ENCODE measurements around the gene TH.
"Not testable (repeated sequence)": the region's sequence is repeated elsewhere in the genome, so short reads cannot be mapped to it uniquely, and the experiment has no call there.

Gene TH

DNA sequence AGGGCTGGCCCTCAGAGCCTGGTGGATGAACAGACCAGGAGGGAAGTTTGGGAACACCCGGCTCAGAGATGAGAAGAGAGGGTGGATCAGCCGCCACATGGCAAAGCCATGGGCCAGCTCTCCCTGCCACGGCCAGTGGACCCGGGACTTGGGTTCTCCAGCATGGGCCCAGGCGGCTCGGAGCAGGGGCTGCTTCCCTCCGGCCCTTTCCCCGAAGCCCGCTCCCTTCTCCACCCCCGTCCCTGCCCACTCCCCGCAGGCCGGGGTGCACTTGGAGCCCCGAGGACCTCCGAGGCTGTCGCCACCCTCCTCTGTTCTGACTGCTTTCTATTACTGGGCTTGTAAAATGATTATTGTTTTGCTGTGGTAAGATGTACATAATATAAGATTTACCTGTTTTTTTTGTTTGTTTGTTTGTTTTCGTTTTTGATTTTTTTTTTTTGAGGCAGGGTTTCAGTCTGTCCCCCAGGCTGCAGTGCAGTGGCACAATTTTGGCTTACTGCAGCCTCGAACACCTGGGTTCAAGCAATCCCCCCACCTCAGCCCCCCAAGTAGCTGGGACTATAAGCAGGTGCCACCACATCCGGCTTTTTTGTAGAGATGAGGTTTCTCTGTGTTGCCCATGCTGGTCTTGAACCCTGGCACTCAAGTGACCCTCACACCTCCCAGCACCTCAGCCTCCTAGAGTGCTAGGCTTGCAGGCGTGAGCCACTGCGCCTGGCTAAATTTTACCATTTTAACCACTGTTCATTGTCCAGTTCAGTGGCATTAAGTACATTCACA is 11.3 kb upstream of the TH start:
- Histone ChIP-seq H3K9ac (ENCODE audit: low read depth, low read length) (no peak overlapping the region), H3K9me3 (ENCODE audit: control insufficient read depth, insufficient read depth, low read length) (no peaks in the 10 kb centered on the region), H3K4me3 (ENCODE audit: low read depth, low read length) (no peak overlapping the region), H3K27ac (ENCODE audit: low read depth, low read length) (no peak overlapping the region), H3K4me1 (ENCODE audit: control insufficient read depth, insufficient read depth, low read length) (no peaks in the 10 kb centered on the region), H3K27me3 (ENCODE audit: control insufficient read depth, insufficient read depth, low read length) (no peaks in the 10 kb centered on the region), H3K36me3 (ENCODE audit: control insufficient read depth, insufficient read depth, low read length) (no peaks in the 10 kb centered on the region)

DNA sequence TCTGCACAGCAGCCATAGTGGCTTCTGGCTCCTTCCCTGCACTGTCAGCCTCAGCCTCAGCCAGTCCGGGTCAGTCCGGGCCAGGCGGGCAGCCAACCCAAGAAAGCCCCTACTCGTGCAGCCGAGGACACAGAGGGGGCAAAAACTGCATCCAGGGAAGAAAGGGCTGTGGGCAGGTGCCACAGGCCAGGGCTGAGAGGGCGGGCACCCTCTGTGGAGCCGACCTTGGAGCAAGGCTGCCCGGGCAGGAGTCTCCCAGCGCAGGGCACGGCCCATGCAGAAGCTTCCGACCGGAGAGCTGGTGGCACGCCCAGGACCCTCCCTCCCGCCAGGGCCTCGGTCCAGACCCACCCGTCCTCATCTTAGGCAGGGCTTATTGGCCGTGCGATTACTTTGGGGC is 10.5 kb upstream of the TH start:
- Histone ChIP-seq H3K36me3 (ENCODE audit: control insufficient read depth, insufficient read depth, low read length) (no peaks in the 10 kb centered on the region), H3K9me3 (ENCODE audit: control insufficient read depth, insufficient read depth, low read length) (no peaks in the 10 kb centered on the region), H3K4me3 (ENCODE audit: low read depth, low read length) (no peak overlapping the region), H3K4me1 (ENCODE audit: control insufficient read depth, insufficient read depth, low read length) (no peaks in the 10 kb centered on the region), H3K27ac (ENCODE audit: low read depth, low read length) (no peak overlapping the region), H3K27me3 (ENCODE audit: control insufficient read depth, insufficient read depth, low read length) (no peaks in the 10 kb centered on the region), H3K9ac (ENCODE audit: low read depth, low read length) (no peak overlapping the region)

DNA sequence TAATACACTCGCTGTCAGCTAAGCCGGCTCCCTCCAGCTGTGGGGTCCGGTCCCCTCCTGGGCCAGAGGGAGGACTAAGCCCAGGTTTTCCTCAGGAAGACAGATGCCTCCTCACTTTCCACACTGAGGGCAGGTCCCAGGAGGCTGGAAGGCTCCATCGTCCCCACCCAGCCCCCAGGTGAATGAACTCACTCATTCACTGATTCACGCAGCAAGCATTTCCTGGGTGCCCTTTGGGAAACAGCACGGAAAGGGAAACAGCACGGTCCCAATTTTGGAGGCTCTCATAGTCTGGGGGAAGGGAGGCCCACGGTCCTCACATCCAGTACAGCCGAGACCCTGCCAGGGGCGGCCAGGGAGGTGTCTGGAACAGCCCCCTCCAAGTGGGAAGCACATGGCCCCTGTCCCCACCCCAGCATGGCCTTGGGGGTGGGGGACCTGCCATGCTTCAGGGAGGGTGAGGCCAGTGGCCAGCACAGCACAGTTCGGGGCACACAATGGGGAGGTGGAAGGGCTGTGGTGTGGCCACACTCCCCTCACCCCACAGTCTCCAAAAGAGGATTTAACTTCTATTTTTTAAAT is 9.3 kb upstream of the TH start:
- no peaks in the 10 kb centered on the region for H3K9me3 ChIP-seq (ENCODE audit: control insufficient read depth, insufficient read depth, low read length)
- no peaks in the 10 kb centered on the region for H3K36me3 ChIP-seq (ENCODE audit: control insufficient read depth, insufficient read depth, low read length)
- H3K27me3 ChIP-seq (ENCODE audit: control insufficient read depth, insufficient read depth, low read length) = no peaks in the 10 kb centered on the region
- H3K4me1 ChIP-seq (ENCODE audit: control insufficient read depth, insufficient read depth, low read length) = no peaks in the 10 kb centered on the region
- H3K9ac ChIP-seq (ENCODE audit: low read depth, low read length) = no peak overlapping the region
- no peak overlapping the region for H3K27ac ChIP-seq (ENCODE audit: low read depth, low read length)
- H3K4me3 ChIP-seq (ENCODE audit: low read depth, low read length) = no peak overlapping the region

DNA sequence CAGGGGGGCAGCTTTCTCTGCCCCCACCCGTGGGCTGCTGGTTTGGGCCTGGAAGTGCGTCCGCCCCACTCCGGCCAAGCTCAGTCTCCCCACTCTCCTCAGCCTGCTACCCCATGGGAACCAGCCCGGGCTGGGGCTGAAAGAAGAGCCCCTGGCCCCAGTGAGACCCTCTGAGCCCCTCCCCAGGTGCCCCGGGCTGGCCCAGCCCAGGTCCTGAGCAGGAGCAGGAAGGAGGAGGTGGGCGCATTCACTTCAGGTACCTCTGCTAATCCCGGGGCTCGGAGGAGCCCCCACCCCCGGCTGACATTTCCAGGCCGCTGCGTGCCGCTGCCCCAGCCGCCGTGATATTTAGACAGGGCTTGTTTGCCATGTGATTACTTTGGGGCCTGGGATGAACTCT is 8.7 kb upstream of the TH start:
- Histone ChIP-seq H3K36me3 (ENCODE audit: control insufficient read depth, insufficient read depth, low read length) (no peaks in the 10 kb centered on the region), H3K9me3 (ENCODE audit: control insufficient read depth, insufficient read depth, low read length) (no peaks in the 10 kb centered on the region), H3K27me3 (ENCODE audit: control insufficient read depth, insufficient read depth, low read length) (no peaks in the 10 kb centered on the region), H3K9ac (ENCODE audit: low read depth, low read length) (no peak overlapping the region), H3K27ac (ENCODE audit: low read depth, low read length) (no peak overlapping the region), H3K4me1 (ENCODE audit: control insufficient read depth, insufficient read depth, low read length) (no peaks in the 10 kb centered on the region), H3K4me3 (ENCODE audit: low read depth, low read length) (no peak overlapping the region)

DNA sequence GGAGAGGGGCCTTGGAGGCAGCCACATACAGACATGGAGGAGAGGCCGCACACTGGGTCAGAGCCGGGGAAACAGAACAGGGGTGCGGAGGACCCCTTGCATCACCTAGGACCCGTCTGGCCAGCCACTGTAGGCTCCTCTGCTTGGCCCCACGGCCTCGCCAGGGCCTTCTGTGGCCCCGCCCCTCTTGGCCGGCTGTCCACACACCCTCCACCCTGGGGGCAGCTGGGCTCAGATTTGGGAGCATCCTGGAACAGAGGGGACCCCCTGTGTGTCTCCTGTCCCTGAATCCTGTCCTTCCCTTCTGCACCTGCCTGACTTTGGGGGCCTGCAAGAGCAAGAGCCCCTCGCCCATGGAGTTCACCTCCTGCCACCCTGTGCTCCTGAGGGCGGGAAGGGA is 7.9 kb upstream of the TH start:
- no peaks in the 10 kb centered on the region for H3K4me1 ChIP-seq (ENCODE audit: control insufficient read depth, insufficient read depth, low read length)
- H3K27ac ChIP-seq (ENCODE audit: low read depth, low read length) = no peak overlapping the region
- no peaks in the 10 kb centered on the region for H3K36me3 ChIP-seq (ENCODE audit: control insufficient read depth, insufficient read depth, low read length)
- no peak overlapping the region for H3K4me3 ChIP-seq (ENCODE audit: low read depth, low read length)
- no peak overlapping the region for H3K9ac ChIP-seq (ENCODE audit: low read depth, low read length)
- H3K27me3 ChIP-seq (ENCODE audit: control insufficient read depth, insufficient read depth, low read length) = no peaks in the 10 kb centered on the region
- no peaks in the 10 kb centered on the region for H3K9me3 ChIP-seq (ENCODE audit: control insufficient read depth, insufficient read depth, low read length)

DNA sequence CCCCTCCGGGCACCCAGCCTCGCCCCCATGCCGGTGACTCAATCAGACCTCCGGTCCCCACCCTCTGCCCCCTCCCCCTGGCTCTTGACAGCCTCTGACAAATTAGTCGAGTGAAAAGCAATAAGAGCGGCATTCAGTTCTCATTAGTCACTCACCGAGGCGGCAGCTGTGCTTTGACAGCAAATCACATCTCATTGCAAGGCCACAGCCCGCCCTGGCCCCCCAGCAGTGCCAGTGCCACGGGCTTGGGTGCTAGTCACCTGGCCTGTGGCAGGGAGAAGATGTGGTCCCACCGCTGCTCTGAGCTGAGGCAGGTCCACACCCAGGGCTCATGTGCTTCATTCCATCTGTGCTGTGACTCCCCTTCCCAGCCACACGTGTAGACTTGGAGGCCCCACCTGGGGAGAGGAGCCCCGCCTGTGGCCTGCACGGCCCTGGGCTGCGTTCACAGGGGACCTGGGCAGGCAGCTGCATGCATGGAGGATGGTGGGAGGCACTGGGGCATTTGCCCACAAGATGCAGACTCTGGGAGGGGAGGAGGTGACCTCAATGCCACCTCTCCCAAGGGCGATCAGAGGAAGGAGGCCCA is 7.4 kb upstream of the TH start:
- no peak overlapping the region for H3K9ac ChIP-seq (ENCODE audit: low read depth, low read length)
- H3K36me3 ChIP-seq (ENCODE audit: control insufficient read depth, insufficient read depth, low read length) = no peaks in the 10 kb centered on the region
- H3K9me3 ChIP-seq (ENCODE audit: control insufficient read depth, insufficient read depth, low read length) = no peaks in the 10 kb centered on the region
- H3K27me3 ChIP-seq (ENCODE audit: control insufficient read depth, insufficient read depth, low read length) = no peaks in the 10 kb centered on the region
- H3K4me1 ChIP-seq (ENCODE audit: control insufficient read depth, insufficient read depth, low read length) = no peaks in the 10 kb centered on the region
- no peak overlapping the region for H3K27ac ChIP-seq (ENCODE audit: low read depth, low read length)
- no peak overlapping the region for H3K4me3 ChIP-seq (ENCODE audit: low read depth, low read length)

DNA sequence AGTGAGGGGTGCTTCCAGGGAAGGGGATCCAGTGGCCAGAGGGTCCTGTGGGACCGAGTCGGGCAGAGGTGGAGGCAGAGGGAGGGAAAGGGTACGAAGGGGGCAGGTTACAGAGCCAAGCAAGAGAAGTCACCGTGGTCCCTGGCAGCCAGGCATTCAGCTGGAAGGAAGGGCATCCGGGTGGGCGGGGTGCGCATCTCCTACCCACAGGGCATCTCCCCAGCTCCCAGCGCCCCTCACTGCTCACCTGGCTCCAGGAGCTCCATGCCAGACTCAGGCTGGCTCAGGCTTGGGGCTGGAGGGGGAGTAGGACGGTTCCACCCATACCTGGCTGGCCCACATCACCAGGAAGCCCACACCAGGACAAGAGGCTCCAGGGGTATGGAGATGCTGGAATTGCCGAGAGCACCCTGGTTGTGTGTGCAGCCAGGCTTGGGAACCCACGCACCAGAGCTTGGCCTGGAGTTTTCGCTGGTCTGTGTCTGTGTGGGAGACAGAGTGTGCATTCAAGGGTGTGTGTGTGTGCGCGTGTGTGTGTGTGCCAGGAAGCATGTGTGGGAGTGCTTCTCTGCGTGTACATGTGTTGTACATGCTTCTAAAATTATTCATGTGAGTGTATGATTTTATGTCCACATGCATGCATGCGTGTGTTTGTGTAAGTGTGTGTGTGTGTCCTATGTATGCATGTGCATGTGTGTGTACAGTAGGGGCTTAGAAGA is 6.6 kb upstream of the TH start:
- not testable (repeated sequence) for H3K27me3 ChIP-seq (ENCODE audit: control insufficient read depth, insufficient read depth, low read length); H3K9me3 ChIP-seq (ENCODE audit: control insufficient read depth, insufficient read depth, low read length); H3K36me3 ChIP-seq (ENCODE audit: control insufficient read depth, insufficient read depth, low read length); H3K4me3 ChIP-seq (ENCODE audit: low read depth, low read length); H3K4me1 ChIP-seq (ENCODE audit: control insufficient read depth, insufficient read depth, low read length); H3K9ac ChIP-seq (ENCODE audit: low read depth, low read length); H3K27ac ChIP-seq (ENCODE audit: low read depth, low read length)

DNA sequence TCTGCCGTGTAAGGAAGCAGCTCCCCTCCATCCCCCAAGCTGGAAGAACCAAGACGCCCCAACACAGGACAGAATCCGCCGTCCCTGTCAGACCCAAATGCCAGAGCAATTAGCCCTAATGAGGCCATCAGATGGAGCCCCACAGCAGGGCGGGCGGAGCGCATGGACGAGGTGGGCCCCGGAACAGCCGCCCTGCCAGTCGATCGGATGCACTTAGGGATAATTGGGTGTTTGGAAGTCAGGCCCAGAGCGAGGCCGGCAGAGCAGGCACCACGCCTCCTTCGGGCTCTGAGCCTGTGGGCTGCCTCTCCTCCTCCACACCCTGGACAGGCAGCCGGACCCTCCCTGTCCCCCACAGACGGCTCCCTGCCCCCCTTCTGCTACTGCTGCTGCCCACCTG is 5.5 kb upstream of the TH start:
- Histone ChIP-seq H3K36me3 (ENCODE audit: control insufficient read depth, insufficient read depth, low read length) (no peaks in the 10 kb centered on the region), H3K9ac (ENCODE audit: low read depth, low read length) (no peak overlapping the region), H3K4me3 (ENCODE audit: low read depth, low read length) (no peak overlapping the region), H3K27me3 (ENCODE audit: control insufficient read depth, insufficient read depth, low read length) (no peaks in the 10 kb centered on the region), H3K27ac (ENCODE audit: low read depth, low read length) (no peak overlapping the region), H3K9me3 (ENCODE audit: control insufficient read depth, insufficient read depth, low read length) (no peaks in the 10 kb centered on the region), H3K4me1 (ENCODE audit: control insufficient read depth, insufficient read depth, low read length) (no peaks in the 10 kb centered on the region)

DNA sequence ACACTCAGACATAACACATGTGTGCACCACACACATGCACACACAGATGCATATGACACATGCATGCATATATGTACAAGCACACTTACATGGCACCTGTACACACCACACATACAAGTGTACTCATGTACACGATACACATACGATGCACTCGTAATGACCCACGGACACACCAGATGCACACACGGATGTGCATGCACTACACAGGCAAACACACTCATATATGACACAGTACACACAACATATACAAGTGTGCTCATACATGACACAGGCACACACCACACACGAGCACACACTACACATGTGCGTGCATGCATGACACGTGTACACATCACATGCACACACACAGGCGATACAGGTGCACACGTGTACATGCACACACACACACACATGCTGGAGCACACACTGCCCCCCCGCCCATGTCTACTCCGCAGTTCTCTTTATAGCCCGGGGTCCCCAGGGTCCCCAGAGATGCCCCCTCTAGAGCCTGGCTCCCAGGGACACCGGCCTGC is 4.8 kb upstream of the TH start:
- no peaks in the 10 kb centered on the region for H3K27me3 ChIP-seq (ENCODE audit: control insufficient read depth, insufficient read depth, low read length)
- H3K36me3 ChIP-seq (ENCODE audit: control insufficient read depth, insufficient read depth, low read length) = no peaks in the 10 kb centered on the region
- no peaks in the 10 kb centered on the region for H3K4me1 ChIP-seq (ENCODE audit: control insufficient read depth, insufficient read depth, low read length)
- H3K27ac ChIP-seq (ENCODE audit: low read depth, low read length) = no peak overlapping the region
- H3K9ac ChIP-seq (ENCODE audit: low read depth, low read length) = no peak overlapping the region
- H3K4me3 ChIP-seq (ENCODE audit: low read depth, low read length) = no peak overlapping the region
- no peaks in the 10 kb centered on the region for H3K9me3 ChIP-seq (ENCODE audit: control insufficient read depth, insufficient read depth, low read length)

DNA sequence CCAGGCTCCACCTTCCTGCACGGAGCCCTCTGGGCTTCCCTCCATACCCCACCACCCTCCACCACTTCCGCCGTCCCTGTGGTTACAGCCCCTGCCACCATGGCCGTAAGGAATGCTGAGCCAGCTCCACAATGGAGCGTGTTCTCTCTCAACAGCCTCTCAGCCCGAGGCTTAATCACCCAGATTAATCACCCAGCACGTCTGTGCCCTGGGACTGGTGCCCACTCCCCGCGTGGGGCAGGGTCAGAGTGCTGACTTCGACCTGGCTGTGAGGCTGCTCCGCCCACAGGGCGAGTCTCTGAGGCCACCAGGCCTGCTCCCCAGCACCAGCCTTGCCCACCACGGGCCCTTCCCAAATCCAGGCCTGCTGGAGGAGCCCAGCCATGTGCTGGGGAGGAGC is 4.0 kb upstream of the TH start:
- no peak overlapping the region for H3K27ac ChIP-seq (ENCODE audit: low read depth, low read length)
- H3K9ac ChIP-seq (ENCODE audit: low read depth, low read length) = no peak overlapping the region
- H3K27me3 ChIP-seq (ENCODE audit: control insufficient read depth, insufficient read depth, low read length) = no peaks in the 10 kb centered on the region
- H3K4me1 ChIP-seq (ENCODE audit: control insufficient read depth, insufficient read depth, low read length) = no peaks in the 10 kb centered on the region
- H3K4me3 ChIP-seq (ENCODE audit: low read depth, low read length) = no peak overlapping the region
- no peaks in the 10 kb centered on the region for H3K36me3 ChIP-seq (ENCODE audit: control insufficient read depth, insufficient read depth, low read length)
- no peaks in the 10 kb centered on the region for H3K9me3 ChIP-seq (ENCODE audit: control insufficient read depth, insufficient read depth, low read length)

DNA sequence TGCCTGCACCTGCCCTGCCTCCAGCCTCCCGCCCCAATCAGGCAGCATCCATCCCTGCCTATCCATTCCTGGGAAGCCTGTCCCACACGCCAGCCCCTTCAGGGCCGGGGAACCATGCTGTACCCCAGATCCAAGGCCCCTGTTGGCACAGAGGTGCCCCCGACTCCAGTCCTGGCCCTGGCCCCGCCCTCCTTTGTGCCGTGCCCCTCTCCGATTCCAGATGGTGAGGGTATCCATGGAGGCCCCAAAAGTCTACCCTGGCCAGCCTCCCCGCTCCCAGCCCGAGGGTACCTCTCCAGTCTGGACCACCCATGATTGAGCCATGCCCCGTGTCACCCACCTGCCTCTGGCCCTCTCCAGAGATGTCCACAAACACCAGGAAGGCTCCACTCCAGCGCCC is 2.7 kb upstream of the TH start:
- no peak overlapping the region for H3K4me3 ChIP-seq (ENCODE audit: low read depth, low read length)
- no peaks in the 10 kb centered on the region for H3K36me3 ChIP-seq (ENCODE audit: control insufficient read depth, insufficient read depth, low read length)
- H3K9me3 ChIP-seq (ENCODE audit: control insufficient read depth, insufficient read depth, low read length) = no peaks in the 10 kb centered on the region
- no peak overlapping the region for H3K9ac ChIP-seq (ENCODE audit: low read depth, low read length)
- no peaks in the 10 kb centered on the region for H3K4me1 ChIP-seq (ENCODE audit: control insufficient read depth, insufficient read depth, low read length)
- no peak overlapping the region for H3K27ac ChIP-seq (ENCODE audit: low read depth, low read length)
- no peaks in the 10 kb centered on the region for H3K27me3 ChIP-seq (ENCODE audit: control insufficient read depth, insufficient read depth, low read length)

All from HUES48 (cell line).